ENCODE results near the gene RASA4.
"Not testable (repeated sequence)": the region's sequence is repeated elsewhere in the genome, so short reads cannot be mapped to it uniquely, and the experiment has no call there.

Gene RASA4

DNA sequence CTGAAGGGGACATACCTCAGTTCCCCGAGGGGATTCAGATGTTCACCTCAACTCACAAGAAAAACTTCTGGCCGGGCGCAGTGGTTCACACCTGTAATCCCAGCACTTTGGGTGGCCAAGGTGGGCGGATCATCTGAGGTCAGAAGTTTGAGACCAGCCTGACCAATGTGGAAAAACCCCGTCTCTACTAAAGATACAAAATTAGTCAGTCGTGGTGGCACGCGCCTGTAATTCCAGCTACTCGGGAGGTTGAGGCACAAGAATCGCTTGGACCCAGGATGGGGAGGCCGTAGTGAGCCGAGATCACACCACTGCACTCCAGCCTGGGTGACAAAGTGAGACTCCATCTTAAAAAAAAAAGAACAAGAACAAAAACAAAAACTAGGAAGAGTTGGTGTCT is 71.3 kb downstream of the RASA4 start:
- not testable (repeated sequence) for H3K4me3 ChIP-seq; H3K27ac ChIP-seq; H4K20me1 ChIP-seq; H3K4me1 ChIP-seq; H3K9ac ChIP-seq; H3K36me3 ChIP-seq; H3K4me2 ChIP-seq; H3K27me3 ChIP-seq; H3K9me3 ChIP-seq (replicated peaks in 1 of 11)

- H3K4me1 ChIP-seq; H3K4me2 ChIP-seq; H3K4me3 ChIP-seq; H3K9ac ChIP-seq; H3K27ac ChIP-seq; H3K9me3 ChIP-seq (replicated peaks in 1 of 11); H3K36me3 ChIP-seq; H3K27me3 ChIP-seq; H4K20me1 ChIP-seq: not testable (repeated sequence)
Measured at GRCh38 chr7:102544372-102544771, 72.2 kb downstream of the RASA4 start.

- not testable (repeated sequence) for H3K4me3 ChIP-seq; H3K36me3 ChIP-seq; H3K4me2 ChIP-seq; H3K9ac ChIP-seq; H3K9me3 ChIP-seq (replicated peaks in 1 of 11); H3K4me1 ChIP-seq; H4K20me1 ChIP-seq; H3K27ac ChIP-seq; H3K27me3 ChIP-seq
Measured at GRCh38 chr7:102543596-102543995, 73.0 kb downstream of the RASA4 start, which contains the start of gene UPK3BL2. Gene UPK3BL2 (minus strand): TSS chr7:102543696. CDS start chr7:102543636, 60 bp downstream.

DNA sequence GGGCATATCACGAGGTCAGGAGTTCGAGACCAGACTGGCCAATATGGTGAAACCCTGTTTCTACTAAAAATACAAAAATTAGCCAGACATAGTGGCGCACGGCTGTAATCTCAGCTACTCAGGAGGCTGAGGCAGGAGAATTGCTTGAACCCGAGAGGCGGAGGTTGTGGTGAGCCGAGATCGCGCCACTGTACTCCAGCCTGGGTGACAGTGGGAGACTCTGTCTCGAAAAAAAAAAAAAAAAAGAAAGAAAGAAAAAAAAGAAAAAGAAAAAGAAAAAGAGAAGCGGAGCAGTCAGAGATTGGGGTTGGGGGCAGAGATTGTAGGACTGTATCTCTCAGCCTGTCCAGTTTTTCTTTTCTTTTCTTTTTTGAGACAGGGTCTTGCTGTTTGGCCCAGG is 73.8 kb downstream of the RASA4 start:
- H3K4me3 ChIP-seq; H4K20me1 ChIP-seq; H3K9ac ChIP-seq; H3K4me1 ChIP-seq; H3K4me2 ChIP-seq; H3K27me3 ChIP-seq; H3K36me3 ChIP-seq; H3K9me3 ChIP-seq (replicated peaks in 1 of 11); H3K27ac ChIP-seq: not testable (repeated sequence)

DNA sequence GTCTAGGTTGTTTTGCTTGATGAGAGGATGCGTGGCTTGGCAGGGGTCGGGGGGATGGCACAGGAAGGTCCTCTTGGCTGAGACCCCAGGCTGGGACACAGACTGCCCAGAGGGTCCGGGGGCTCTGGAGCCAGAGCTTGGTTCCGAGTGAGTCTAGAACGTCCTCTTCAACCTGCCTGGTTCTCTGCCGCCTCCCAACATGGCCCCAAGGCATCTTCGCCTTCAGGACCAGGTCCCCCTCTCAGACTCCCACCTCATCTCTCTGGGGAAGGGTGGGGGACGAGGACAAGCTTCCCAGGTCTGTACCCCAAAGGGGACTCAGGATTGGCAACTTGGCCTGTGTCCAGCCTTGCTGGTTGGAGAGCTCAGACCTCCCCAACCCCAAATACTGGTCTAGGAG is 74.5 kb downstream of the RASA4 start:
- H3K36me3 ChIP-seq; H4K20me1 ChIP-seq; H3K9ac ChIP-seq; H3K9me3 ChIP-seq (replicated peaks in 1 of 11); H3K27me3 ChIP-seq; H3K27ac ChIP-seq; H3K4me1 ChIP-seq; H3K4me2 ChIP-seq; H3K4me3 ChIP-seq: not testable (repeated sequence)

GRCh38 chr7:102540604-102541003 is 76.0 kb downstream of the RASA4 start:
- not testable (repeated sequence) for H4K20me1 ChIP-seq; H3K4me2 ChIP-seq; H3K27ac ChIP-seq; H3K27me3 ChIP-seq; H3K4me1 ChIP-seq; H3K4me3 ChIP-seq; H3K9ac ChIP-seq; H3K36me3 ChIP-seq; H3K9me3 ChIP-seq (replicated peaks in 1 of 11)

DNA sequence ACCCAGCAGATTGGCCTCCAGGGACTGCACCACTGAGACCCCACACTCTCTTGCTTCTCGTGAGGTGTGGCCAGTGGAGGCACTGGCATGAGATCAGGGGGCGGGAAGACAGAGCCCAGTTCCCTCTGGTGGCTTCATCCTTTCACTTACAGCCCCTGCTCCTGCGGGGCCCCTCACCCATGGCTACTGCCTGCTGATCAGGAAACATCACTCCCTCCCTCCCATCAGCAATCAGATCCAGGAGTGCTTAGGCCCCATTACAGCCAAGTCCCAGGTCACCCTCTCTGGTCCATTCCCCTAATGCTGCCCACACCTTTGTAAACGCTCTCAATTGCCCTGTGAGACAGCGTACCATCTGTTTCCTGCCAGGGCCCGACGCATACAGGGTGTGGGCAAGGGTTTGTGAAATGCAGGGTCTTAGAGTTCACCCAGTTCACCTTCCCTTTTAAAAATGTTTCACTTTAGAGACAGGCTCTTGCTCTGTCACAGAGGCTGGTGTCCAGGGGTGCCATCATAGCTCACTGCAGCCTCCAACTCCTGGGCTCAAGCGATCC is 81.4 kb downstream of the RASA4 start:
- Histone ChIP-seq H3K27ac (peak overlapping the region in 8 of 11 experiments; percentile 42 to 74 (median 58); a peak in 13 of 22 replicates), H3K9ac (peak overlapping the region in 6 of 11 experiments; percentile 48 to 62 (median 53); a peak in 6 of 22 replicates), H3K4me2 (peak overlapping the region in 10 of 11 experiments; percentile 46 to 70 (median 60); a peak in 16 of 22 replicates)
- not testable (repeated sequence) for H3K9me3 ChIP-seq (replicated peaks in 1 of 11); H3K4me1 ChIP-seq; H3K36me3 ChIP-seq; H4K20me1 ChIP-seq; H3K27me3 ChIP-seq; H3K4me3 ChIP-seq

DNA sequence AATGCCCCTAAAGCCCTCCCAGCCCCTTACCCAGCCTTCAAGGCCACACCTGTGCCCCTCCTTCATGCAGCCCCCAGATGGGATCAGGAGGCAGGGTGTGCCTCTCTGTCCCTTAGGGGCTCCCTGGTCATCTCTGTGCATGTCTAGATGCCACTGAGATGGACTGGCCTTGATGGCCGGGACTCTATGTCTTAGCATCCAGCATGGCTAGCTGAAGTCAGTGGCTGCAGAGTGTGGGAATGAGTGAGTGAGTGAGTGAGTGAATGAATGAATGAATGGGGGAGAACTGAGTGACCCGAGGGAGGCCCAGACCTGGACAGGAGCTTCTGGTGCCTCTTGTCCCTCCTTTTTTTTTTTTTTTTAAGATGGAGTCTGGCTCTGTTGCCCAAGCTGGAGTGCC is 84.4 kb downstream of the RASA4 start:
- not testable (repeated sequence) for H3K9me3 ChIP-seq (replicated peaks in 1 of 11); H3K4me1 ChIP-seq; H3K27ac ChIP-seq; H3K27me3 ChIP-seq; H3K9ac ChIP-seq; H3K4me2 ChIP-seq; H3K4me3 ChIP-seq; H3K36me3 ChIP-seq; H4K20me1 ChIP-seq

GRCh38 chr7:102531583-102531982 is 85.0 kb downstream of the RASA4 start:
- not testable (repeated sequence) for H3K27ac ChIP-seq; H4K20me1 ChIP-seq; H3K4me3 ChIP-seq; H3K27me3 ChIP-seq; H3K36me3 ChIP-seq; H3K9me3 ChIP-seq (replicated peaks in 1 of 11); H3K9ac ChIP-seq; H3K4me1 ChIP-seq; H3K4me2 ChIP-seq

DNA sequence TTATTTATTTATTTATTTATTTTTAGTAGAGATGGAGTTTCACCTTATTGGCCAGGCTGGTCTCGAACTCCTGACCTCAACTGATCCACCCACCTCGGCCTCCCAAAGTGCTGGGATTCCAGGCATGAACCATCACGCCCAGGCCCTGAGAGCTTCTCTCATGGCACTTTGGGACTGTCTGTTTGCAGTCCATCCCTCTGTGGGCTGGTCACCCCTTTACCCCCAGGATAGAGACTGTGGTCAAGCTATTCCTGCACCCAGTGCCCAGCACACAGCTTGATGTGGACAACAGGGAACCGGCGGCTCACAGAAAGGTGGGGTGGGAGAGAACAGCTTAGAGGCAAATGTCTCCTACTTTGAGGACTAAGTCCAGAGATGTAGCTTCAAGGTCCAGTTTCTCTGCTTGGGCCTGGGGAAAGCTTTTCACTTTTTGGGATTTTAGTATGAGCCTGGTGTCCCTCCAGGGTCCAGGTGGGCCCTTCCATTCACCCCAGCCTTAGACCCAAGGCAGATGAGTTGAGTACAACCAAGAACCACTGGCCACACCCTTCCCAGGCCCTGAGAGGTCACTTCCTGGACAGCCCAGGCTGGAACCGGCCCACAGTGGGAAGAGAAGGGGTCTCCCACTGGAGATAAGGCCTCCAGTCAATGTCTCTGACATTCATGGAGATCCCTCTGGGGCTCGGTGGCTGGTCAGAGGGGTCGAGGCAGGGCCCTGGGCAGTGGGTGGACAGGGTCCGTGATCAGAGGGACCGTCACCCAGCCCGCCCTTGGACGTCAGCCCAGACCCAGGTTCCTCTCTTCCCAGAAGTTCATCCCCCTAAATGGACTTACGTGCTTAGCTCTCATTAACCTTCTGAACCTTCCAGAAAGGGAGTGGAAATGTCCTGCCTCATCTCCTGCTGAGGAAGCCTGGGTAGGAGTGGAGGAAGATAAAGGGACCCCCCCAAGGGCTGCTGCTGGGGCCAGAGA is 88.4 kb downstream of the RASA4 start:
- not testable (repeated sequence) for H3K27me3 ChIP-seq; H3K4me3 ChIP-seq; H3K9me3 ChIP-seq (replicated peaks in 1 of 11); H3K36me3 ChIP-seq; H3K27ac ChIP-seq; H4K20me1 ChIP-seq; H3K4me1 ChIP-seq; H3K4me2 ChIP-seq; H3K9ac ChIP-seq

GRCh38 chr7:102527182-102527581 is 89.4 kb downstream of the RASA4 start:
- not testable (repeated sequence) for H3K4me2 ChIP-seq; H3K27ac ChIP-seq; H3K4me3 ChIP-seq; H3K27me3 ChIP-seq; H3K9me3 ChIP-seq (replicated peaks in 1 of 11); H4K20me1 ChIP-seq; H3K9ac ChIP-seq; H3K36me3 ChIP-seq; H3K4me1 ChIP-seq

DNA sequence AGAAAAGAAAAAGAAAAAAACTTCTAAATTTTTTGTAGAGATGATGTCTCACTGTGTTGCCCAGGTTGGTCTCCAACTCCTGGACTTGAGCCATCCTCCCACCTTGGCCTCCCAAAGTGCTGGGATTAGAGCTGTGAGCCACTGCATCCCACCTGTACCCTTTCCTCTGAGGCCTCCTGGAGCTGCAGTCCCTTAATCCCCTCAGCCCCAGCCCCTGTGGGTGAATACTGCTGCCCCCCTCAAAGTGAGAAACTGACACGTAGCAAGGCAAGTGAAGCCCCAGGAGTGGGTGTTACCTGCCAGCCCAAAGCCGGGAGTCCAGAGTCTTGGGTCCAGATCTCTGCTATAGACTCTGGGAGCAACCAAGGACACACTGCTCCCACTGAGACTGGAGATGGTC is 91.8 kb downstream of the RASA4 start:
- not testable (repeated sequence) for H3K9ac ChIP-seq; H3K9me3 ChIP-seq (replicated peaks in 1 of 11); H3K4me1 ChIP-seq; H3K27me3 ChIP-seq; H3K36me3 ChIP-seq; H4K20me1 ChIP-seq; H3K4me2 ChIP-seq; H3K4me3 ChIP-seq; H3K27ac ChIP-seq
